Ammon's horn (tissue), 1 donor: ENCODE results near the gene TEN1.

ENCODE experiments used
- DNase-seq: peaks from one replicate; pipeline ENCODE4 v3.0.0-alpha.2; 2016; ENCODE audit warnings: low spot score

Gene TEN1

GRCh38 chr17:75976175-75976848, 2.7 kb upstream of the TEN1 start:
- no peak for DNase-seq

DNA sequence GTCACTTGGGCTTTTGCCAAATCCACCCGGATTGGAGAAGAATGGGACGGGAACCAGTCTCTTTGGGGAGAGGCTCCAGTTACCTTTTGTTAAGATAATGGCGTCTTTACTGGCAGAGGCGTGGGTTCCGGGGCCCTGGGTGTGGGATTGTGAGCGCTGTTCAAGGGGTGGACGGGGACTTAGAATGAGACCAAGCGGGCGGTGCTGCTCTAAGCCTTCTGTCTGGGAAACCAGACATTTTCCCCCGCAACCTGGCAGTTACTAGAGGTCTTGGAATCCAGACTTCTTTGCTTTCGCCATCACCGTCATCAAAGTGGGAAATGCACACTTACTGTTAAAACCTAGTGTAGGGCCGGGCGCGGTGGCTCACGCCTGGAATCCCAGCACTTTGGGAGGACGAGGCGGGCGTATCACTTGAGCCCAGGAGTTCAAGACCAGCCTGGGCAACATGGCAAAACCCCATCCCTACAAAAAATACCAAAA, 706 bp downstream of the TEN1 start:
- DNase-seq: no peak

GRCh38 chr17:75980188-75981018, 1.4 kb downstream of the TEN1 start:
- no peak for DNase-seq

- no peak for DNase-seq
Observed at GRCh38 chr17:75981019-75981615, 2.1 kb downstream of the TEN1 start.

GRCh38 chr17:75983501-75984181, 4.6 kb downstream of the TEN1 start:
- DNase-seq: no peak

- DNase-seq: no peak
Observed at GRCh38 chr17:75985986-75986385, 6.9 kb downstream of the TEN1 start.

GRCh38 chr17:75987041-75987440, 8.0 kb downstream of the TEN1 start:
- no peak for DNase-seq

GRCh38 chr17:75991396-75991795, 12.4 kb downstream of the TEN1 start:
- DNase-seq: no peak

DNA sequence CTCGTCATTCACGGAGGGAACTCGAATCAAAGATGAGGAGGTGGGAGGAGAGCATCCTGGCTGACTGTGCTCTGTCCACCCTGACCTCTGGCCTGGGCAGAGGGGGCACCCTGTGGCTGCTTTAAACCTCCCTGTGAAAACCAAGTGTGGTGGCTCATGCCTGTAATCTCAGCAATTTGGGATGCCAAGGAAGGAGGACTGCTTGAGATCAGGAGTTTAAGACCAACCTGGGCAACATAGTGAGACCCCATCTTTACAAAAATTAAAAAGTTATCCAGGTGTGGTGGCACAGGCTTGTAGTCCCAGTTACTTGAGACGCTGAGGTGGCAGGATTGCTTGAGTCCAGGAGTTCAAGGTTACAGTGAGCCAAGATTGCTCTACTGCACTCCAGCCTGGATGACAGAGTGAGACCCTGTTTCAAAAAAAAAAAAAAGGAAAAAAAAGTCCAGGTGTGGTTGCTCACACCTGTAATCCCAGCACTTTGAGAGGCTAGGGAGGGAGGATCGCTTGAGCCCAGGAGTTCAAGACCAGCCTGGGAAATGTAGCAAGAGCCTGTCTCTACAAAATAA, 15.8 kb downstream of the TEN1 start:
- DNase-seq: no peak

GRCh38 chr17:75995385-75995925, 16.4 kb downstream of the TEN1 start:
- DNase-seq: no peak

GRCh38 chr17:75996665-75997590, 17.9 kb downstream of the TEN1 start:
- DNase-seq: peak; percentile 61

GRCh38 chr17:75998327-75998795, 19.3 kb downstream of the TEN1 start:
- no peak for DNase-seq

DNA sequence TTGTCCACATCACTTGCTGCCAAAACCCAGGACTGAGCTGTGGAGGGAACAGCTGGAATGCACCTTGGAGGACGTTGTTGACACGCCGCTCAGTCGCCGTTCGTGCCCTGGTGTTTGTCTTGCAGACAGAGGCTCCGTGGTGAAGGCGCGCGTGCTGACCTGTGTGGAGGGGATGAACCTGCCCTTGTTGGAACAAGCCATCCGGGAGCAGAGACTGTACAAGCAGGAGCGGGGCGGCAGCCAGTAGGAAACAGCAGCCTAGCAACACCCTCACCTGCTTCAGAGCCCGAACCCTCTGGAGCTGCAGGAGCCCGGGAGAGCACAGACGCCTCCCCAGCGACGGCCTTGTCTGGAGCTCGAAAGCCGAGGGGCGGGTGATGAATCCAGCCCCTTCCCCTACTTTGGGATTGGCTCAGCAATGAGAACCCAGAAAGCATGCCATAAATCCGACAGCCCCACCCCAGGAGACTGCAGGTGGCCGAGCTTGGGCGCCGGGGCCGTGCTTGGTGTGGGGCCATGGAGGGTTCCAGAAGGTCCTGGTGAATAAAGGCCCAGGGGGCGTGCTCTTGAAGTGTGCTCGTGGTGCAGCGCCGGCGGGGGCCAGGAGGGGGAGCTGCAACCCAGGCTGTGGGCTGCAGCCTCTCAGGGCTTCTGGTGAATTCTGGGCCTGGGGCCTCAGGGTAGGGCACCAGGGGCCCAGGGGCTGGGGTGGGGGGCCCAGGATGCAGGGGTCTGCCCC, 21.1 kb downstream of the TEN1 start:
- no peak for DNase-seq

DNA sequence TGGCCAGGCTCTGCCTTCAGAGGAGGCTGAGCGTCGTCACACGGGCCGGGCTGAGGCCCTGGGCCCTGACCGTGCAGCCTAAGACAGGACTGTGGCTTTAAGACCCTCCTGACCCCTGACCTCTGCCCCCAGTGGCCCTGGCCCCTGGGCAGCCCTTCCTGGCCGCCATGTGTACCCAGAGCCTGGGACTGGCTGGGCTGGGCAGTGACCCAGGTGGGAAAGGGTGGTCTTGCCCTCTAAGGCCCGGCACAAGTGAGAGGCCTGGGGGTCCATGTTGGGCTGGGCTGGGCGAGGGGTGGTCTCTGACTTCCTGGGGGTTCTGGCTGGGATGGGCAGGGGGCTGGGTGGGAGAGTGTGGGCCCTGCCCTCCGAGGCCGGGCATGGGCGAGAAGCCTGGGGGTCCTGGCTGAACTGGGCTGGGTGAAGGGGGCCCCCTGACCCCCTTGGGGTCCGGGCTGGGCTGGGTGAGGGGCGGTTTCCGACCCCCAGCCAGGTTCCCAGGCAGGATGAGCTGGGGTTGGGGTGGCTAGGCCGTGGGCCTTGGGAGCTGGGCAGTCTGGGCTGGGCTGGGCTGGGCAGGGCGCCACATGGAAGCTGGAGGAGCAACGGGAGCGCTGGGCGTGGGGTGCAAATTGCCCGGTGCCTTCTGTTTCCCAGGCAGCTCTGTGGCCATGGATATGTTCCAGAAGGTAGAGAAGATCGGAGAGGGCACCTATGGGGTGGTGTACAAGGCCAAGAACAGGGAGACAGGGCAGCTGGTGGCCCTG, 21.9 kb downstream of the TEN1 start, which contains the start of gene CDK3:
CDK3 (plus strand) TSS at position 101 of the 767 bp plus-strand sequence; CDS start at position 672, 571 bp downstream.
- no peak for DNase-seq

- DNase-seq: no peak
Observed at GRCh38 chr17:76002100-76002499, 23.1 kb downstream of the TEN1 start.

GRCh38 chr17:76003915-76004314, 24.9 kb downstream of the TEN1 start:
- DNase-seq: no peak

DNA sequence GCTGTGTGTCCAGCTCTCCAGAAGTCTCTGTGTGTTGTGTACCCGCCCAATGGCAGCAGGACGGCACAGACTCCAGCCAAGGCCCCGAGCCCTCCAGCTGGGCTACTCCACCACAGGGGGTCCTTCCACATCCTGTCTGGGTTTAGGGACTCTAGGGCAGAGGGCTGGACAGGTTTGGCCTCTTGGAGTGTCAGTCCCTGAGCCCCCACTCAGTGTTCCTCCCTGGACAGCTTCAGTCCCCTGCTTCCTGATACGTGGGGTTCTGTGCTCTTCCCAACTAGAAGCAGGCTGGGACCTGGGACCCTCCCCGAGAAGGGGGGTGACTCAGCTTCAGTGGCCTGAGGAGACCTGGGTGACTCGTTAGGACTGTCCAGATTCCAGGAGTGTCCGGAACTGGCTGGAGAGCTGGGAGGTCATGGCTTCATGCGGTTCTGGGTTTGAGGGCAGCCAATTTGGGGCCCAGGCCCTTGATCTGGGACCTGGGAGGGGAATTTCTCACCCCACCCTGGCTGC, 25.8 kb downstream of the TEN1 start:
- no peak for DNase-seq
